Measurements from ENCODE around the gene FRMD7. TPM values are rescaled to one million over a fixed set of nuclear protein-coding genes. Genes with fewer than 3 reads are reported as not detected.

The FRMD7 gene, protein sequence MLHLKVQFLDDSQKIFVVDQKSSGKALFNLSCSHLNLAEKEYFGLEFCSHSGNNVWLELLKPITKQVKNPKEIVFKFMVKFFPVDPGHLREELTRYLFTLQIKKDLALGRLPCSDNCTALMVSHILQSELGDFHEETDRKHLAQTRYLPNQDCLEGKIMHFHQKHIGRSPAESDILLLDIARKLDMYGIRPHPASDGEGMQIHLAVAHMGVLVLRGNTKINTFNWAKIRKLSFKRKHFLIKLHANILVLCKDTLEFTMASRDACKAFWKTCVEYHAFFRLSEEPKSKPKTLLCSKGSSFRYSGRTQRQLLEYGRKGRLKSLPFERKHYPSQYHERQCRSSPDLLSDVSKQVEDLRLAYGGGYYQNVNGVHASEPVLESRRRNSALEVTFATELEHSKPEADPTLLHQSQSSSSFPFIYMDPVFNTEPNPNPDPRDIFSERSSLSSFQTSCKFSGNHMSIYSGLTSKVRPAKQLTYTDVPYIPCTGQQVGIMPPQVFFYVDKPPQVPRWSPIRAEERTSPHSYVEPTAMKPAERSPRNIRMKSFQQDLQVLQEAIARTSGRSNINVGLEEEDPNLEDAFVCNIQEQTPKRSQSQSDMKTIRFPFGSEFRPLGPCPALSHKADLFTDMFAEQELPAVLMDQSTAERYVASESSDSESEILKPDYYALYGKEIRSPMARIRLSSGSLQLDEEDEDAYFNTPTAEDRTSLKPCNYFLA
- total RNA-seq (2021) (not detected in 2 replicates), Bru-seq, nascent RNA (percentile 2 among the genes with signal in this experiment), BruChase-seq, experiment 1, labeled RNA remaining after a 2-hour chase (percentile 8 among the genes with signal in this experiment), BruChase-seq, experiment 2, labeled RNA remaining after a 6-hour chase (percentile 3 among the genes with signal in this experiment)
- long read RNA-seq, partial matches to known transcripts, result 0 of 1 reads
- long read RNA-seq, other reads (novel, unspliced or antisense), result 0 of 1 reads

DNA sequence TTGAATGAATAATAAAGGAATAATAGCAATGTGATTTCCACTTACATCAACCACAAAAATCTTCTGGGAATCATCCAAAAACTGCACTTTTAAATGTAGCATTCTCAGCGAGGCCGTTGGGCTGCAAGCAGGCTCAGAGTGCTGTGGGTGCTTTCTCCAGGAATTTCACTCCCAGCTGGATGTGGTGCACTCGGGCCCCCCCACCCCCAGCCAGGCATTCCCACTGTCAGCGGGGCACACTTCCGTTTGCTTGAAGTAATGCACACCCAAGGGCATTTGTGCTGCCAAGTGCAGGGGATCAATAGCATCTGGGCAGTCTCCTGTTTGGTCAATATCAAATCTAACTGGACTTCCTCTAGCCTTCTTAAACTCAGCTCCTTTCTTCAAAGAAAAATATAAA lies at the start of gene FRMD7:
Gene FRMD7, minus strand, starts transcription at position 278 of the 400 bp plus-strand sequence. Its CDS starts 176 bp downstream, at position 102.
- intact Hi-C loops (cut with micrococcal nuclease; ENCODE audit: unreplicated experiment), result no loop called here
- TF ChIP-seq, protein P1, sequence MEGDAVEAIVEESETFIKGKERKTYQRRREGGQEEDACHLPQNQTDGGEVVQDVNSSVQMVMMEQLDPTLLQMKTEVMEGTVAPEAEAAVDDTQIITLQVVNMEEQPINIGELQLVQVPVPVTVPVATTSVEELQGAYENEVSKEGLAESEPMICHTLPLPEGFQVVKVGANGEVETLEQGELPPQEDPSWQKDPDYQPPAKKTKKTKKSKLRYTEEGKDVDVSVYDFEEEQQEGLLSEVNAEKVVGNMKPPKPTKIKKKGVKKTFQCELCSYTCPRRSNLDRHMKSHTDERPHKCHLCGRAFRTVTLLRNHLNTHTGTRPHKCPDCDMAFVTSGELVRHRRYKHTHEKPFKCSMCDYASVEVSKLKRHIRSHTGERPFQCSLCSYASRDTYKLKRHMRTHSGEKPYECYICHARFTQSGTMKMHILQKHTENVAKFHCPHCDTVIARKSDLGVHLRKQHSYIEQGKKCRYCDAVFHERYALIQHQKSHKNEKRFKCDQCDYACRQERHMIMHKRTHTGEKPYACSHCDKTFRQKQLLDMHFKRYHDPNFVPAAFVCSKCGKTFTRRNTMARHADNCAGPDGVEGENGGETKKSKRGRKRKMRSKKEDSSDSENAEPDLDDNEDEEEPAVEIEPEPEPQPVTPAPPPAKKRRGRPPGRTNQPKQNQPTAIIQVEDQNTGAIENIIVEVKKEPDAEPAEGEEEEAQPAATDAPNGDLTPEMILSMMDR (conservative IDR thresholded peaks at IDR 0.05; ENCODE audit: low read depth, low read length), result no peak
- no peak for TF ChIP-seq EZH2 (IDR thresholded peaks at IDR 0.05; ENCODE audit: borderline replicate concordance, low read depth, low read length, poor library complexity, severe bottlenecking)
- peaks cover 9% of the 10 kb centered on the region for H3K27me3 ChIP-seq (replicated peaks; ENCODE audit: insufficient read depth, low read depth, low read length, poor library complexity)
- no peak within 1 kb of the TSS for H3K4me3 ChIP-seq (ENCODE audit: low read depth, low read length, poor library complexity, severe bottlenecking)
- DNase-seq (ENCODE audit: low spot score), result peak; percentile 2
- ChIA-PET CTCF (no interaction called here), POLR2A (ENCODE audit: low non-redundant PET) (no interaction called here)
- no TSS peak for BruUV-seq (replicated peaks)
- H3K36me3 ChIP-seq (ENCODE audit: insufficient read depth, low read length, poor library complexity, severe bottlenecking), result no peaks in the 10 kb centered on the region
- no peaks in the 10 kb centered on the region for H3K9me3 ChIP-seq (ENCODE audit: low read depth, low read length, poor library complexity, severe bottlenecking)
- H3K4me1 ChIP-seq (ENCODE audit: insufficient read depth, low read length, poor library complexity, severe bottlenecking), result no peaks in the 10 kb centered on the region
- H3K27ac ChIP-seq (ENCODE audit: low read depth, low read length, poor library complexity, severe bottlenecking), result no peak within 1 kb of the TSS

DNA sequence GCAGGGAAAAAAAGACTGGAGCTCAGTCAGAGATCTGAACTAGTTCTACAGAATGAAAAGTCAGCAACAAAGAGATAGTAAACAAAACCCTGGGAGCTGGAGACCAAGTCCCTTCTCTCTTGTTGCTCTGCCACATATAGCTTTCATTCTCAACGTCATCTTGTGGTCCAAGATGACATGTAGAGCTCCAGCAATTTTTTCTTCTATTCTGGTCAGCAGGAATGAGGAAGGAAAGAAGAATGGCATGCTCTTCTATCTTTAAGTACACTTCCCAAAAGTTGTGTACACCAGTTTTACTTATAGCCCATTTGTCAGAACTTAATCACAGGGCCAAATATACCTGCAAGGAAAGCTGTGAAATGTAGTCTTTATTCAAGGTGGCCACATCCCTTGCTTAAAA lies 45.8 kb upstream of the FRMD7 start:
- no peak for DNase-seq (ENCODE audit: low spot score)
- H3K36me3 ChIP-seq (ENCODE audit: insufficient read depth, low read length, poor library complexity, severe bottlenecking), result no peaks in the 10 kb centered on the region
- TF ChIP-seq, protein P1 (conservative IDR thresholded peaks at IDR 0.05; ENCODE audit: low read depth, low read length), result no peak
- no peak for TF ChIP-seq EZH2 (IDR thresholded peaks at IDR 0.05; ENCODE audit: borderline replicate concordance, low read depth, low read length, poor library complexity, severe bottlenecking)
- POLR2A ChIA-PET (ENCODE audit: low non-redundant PET), result no interaction called here
- H3K4me1 ChIP-seq (ENCODE audit: insufficient read depth, low read length, poor library complexity, severe bottlenecking), result no peaks in the 10 kb centered on the region
- BruUV-seq (replicated peaks), result no TSS peak
- no peaks in the 10 kb centered on the region for H3K9me3 ChIP-seq (ENCODE audit: low read depth, low read length, poor library complexity, severe bottlenecking)
- no peak overlapping the region for H3K27ac ChIP-seq (ENCODE audit: low read depth, low read length, poor library complexity, severe bottlenecking)
- intact Hi-C loops (cut with micrococcal nuclease; ENCODE audit: unreplicated experiment), result no loop called here
- CTCF ChIA-PET, result no interaction called here
- no peak overlapping the region for H3K4me3 ChIP-seq (ENCODE audit: low read depth, low read length, poor library complexity, severe bottlenecking)
- peaks cover 12% of the 10 kb centered on the region for H3K27me3 ChIP-seq (replicated peaks; ENCODE audit: insufficient read depth, low read depth, low read length, poor library complexity)

DNA sequence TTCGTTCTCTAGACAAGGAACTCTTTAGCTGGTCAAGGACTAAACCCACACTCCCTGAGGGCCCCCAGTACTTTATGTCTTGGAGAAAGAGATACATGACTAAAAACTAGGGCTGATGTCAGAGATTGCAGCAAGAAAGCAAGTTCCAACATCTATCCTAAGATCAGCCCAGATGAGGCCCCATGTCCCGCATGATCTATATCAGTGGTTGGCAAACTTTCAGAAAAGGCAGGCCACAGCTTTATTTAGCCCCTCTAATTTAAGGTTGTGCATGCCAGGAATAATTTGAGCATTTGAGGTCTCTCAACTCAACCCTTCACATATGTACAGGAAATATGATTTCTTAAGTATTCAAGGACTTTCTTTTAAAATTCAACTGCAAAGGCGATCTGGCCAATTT lies 44.1 kb upstream of the FRMD7 start:
- intact Hi-C loops (cut with micrococcal nuclease; ENCODE audit: unreplicated experiment), result no loop called here
- no peak for DNase-seq (ENCODE audit: low spot score)
- CTCF ChIA-PET, result no interaction called here
- POLR2A ChIA-PET (ENCODE audit: low non-redundant PET), result no interaction called here
- no peaks in the 10 kb centered on the region for H3K36me3 ChIP-seq (ENCODE audit: insufficient read depth, low read length, poor library complexity, severe bottlenecking)
- no peaks in the 10 kb centered on the region for H3K9me3 ChIP-seq (ENCODE audit: low read depth, low read length, poor library complexity, severe bottlenecking)
- H3K27ac ChIP-seq (ENCODE audit: low read depth, low read length, poor library complexity, severe bottlenecking), result no peak overlapping the region
- no peak for TF ChIP-seq EZH2 (IDR thresholded peaks at IDR 0.05; ENCODE audit: borderline replicate concordance, low read depth, low read length, poor library complexity, severe bottlenecking)
- TF ChIP-seq, protein P1 (conservative IDR thresholded peaks at IDR 0.05; ENCODE audit: low read depth, low read length), result no peak
- H3K4me3 ChIP-seq (ENCODE audit: low read depth, low read length, poor library complexity, severe bottlenecking), result no peak overlapping the region
- BruUV-seq (replicated peaks), result no TSS peak
- no peaks in the 10 kb centered on the region for H3K4me1 ChIP-seq (ENCODE audit: insufficient read depth, low read length, poor library complexity, severe bottlenecking)
- peaks cover 12% of the 10 kb centered on the region for H3K27me3 ChIP-seq (replicated peaks; ENCODE audit: insufficient read depth, low read depth, low read length, poor library complexity)

All from A673 (cell line).